Glomerular endothelial cell (primary cell): ENCODE results near the gene SH2D2A. TPM values are rescaled to one million over a fixed set of nuclear protein-coding genes. Genes with fewer than 3 reads are reported as not detected.

Source experiments
- DNase-seq: peaks from one replicate; pipeline ENCODE4 v3.0.0-alpha.2; 2011; ENCODE audit warnings: low read depth, low spot score; ENCODE audit errors: extremely low read depth
- total RNA-seq: library from RNA; depleted of rRNA; stranded (reverse); fragments of >200 nt; gene quantifications from 2 replicates; pipeline ENCODE4 v1.2.3, GENCODE V29; 2015

SH2D2A gene
- total RNA-seq, 1 donor from 2014 or later: 0.82 TPM

- DNase-seq: no peak
These were observed 32.0 kb upstream of the SH2D2A start for GRCh38 chr1:156848461-156849150.

- no peak for DNase-seq
These were observed 31.2 kb upstream of the SH2D2A start for GRCh38 chr1:156847591-156848460.

GRCh38 chr1:156846643-156847042 lies 30.0 kb upstream of the SH2D2A start:
- no peak for DNase-seq

- no peak for DNase-seq
These were observed 29.4 kb upstream of the SH2D2A start for GRCh38 chr1:156845953-156846545.

- DNase-seq: no peak
These were observed 28.7 kb upstream of the SH2D2A start for GRCh38 chr1:156845055-156845952.

GRCh38 chr1:156844638-156845037 lies 28.0 kb upstream of the SH2D2A start:
- DNase-seq: no peak

GRCh38 chr1:156844102-156844501 lies 27.5 kb upstream of the SH2D2A start:
- DNase-seq: no peak

- no peak for DNase-seq
These were observed 26.1 kb upstream of the SH2D2A start for GRCh38 chr1:156842618-156843300.

- DNase-seq: no peak
These were observed 24.7 kb upstream of the SH2D2A start for GRCh38 chr1:156841295-156841855.

GRCh38 chr1:156840898-156841279 lies 24.2 kb upstream of the SH2D2A start:
- no peak for DNase-seq

GRCh38 chr1:156840186-156840897 lies 23.7 kb upstream of the SH2D2A start:
- no peak for DNase-seq

GRCh38 chr1:156839426-156840109 lies 22.9 kb upstream of the SH2D2A start:
- no peak for DNase-seq

GRCh38 chr1:156838972-156839371 lies 22.3 kb upstream of the SH2D2A start:
- DNase-seq: no peak

- no peak for DNase-seq
These were observed 20.2 kb upstream of the SH2D2A start for GRCh38 chr1:156836892-156837291.

GRCh38 chr1:156836041-156836654 lies 19.5 kb upstream of the SH2D2A start:
- no peak for DNase-seq

GRCh38 chr1:156834322-156834721 lies 17.7 kb upstream of the SH2D2A start:
- DNase-seq: no peak

- no peak for DNase-seq
These were observed 17.0 kb upstream of the SH2D2A start for GRCh38 chr1:156833603-156834002.

- no peak for DNase-seq
These were observed 15.8 kb upstream of the SH2D2A start for GRCh38 chr1:156832434-156832833.
